HUES48 (cell line): ENCODE measurements around the gene ARMC9.

Experiments
- H3K27ac ChIP-seq: one replicate; pipeline ENCODE4 v1.7.0; 2013; ENCODE audit warnings: low read depth, low read length, inconsistent platforms
- H3K27me3 ChIP-seq: 2 replicates; pipeline ENCODE4 v1.6.1; 2013; ENCODE audit warnings: mild to moderate bottlenecking, low read length; ENCODE audit not compliant: control insufficient read depth, insufficient read depth
- H3K36me3 ChIP-seq: 2 replicates; pipeline ENCODE4 v1.6.1; 2013; ENCODE audit warnings: low read length; ENCODE audit not compliant: control insufficient read depth, insufficient read depth
- H3K4me1 ChIP-seq: 2 replicates; pipeline ENCODE4 v1.6.1; 2013; ENCODE audit warnings: mild to moderate bottlenecking, low read length; ENCODE audit not compliant: control insufficient read depth, insufficient read depth
- H3K4me3 ChIP-seq: 2 replicates; pipeline ENCODE4 v1.5.1; 2013; ENCODE audit warnings: mild to moderate bottlenecking, low read depth, low read length
- H3K9ac ChIP-seq: 2 replicates; pipeline ENCODE4 v1.6.1; 2013; ENCODE audit warnings: mild to moderate bottlenecking, low read depth, low read length, moderate library complexity
- H3K9me3 ChIP-seq: 2 replicates; pipeline ENCODE4 v1.6.1; 2013; ENCODE audit warnings: low read length; ENCODE audit not compliant: control insufficient read depth, insufficient read depth

ARMC9 gene

GRCh38 chr2:231227310-231228162, 29.1 kb downstream of the ARMC9 start:
- Histone ChIP-seq H3K9me3 (no peaks in the 10 kb centered on the region), H3K9ac (no peak overlapping the region), H3K4me1 (peaks cover 16% of the 10 kb centered on the region; the same call in 1 of the 2 replicates), H3K27me3 (no peaks in the 10 kb centered on the region), H3K4me3 (no peak overlapping the region), H3K36me3 (peaks cover 21% of the 10 kb centered on the region), H3K27ac (peak overlapping the region; percentile 34)

DNA sequence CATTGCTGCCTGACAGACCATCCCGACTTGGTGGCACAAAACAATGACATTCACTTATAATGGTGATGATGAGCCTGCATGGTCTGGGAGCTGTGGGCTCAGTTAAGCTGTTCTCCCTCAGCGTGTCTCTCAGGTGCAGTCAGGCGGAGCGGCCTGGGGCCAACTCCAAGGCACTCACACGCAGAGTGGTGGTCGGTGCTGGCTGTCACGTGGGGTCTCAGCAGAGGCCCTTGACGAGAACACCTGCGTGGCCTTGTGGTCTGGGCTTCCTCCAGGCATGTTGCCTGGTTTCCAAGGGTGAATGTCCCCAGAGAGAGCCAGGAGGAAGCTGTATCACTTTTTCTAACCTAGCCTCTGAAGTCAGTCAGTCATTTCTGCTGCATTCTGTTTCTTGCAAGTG, 29.8 kb downstream of the ARMC9 start:
- H3K27ac ChIP-seq, result peak overlapping the region; percentile 34
- no peaks in the 10 kb centered on the region for H3K27me3 ChIP-seq
- peaks cover 14% of the 10 kb centered on the region for H3K36me3 ChIP-seq
- H3K4me3 ChIP-seq, result no peak overlapping the region
- no peaks in the 10 kb centered on the region for H3K9me3 ChIP-seq
- no peak overlapping the region for H3K9ac ChIP-seq
- H3K4me1 ChIP-seq, result peaks cover 16% of the 10 kb centered on the region; the same call in 1 of the 2 replicates

DNA sequence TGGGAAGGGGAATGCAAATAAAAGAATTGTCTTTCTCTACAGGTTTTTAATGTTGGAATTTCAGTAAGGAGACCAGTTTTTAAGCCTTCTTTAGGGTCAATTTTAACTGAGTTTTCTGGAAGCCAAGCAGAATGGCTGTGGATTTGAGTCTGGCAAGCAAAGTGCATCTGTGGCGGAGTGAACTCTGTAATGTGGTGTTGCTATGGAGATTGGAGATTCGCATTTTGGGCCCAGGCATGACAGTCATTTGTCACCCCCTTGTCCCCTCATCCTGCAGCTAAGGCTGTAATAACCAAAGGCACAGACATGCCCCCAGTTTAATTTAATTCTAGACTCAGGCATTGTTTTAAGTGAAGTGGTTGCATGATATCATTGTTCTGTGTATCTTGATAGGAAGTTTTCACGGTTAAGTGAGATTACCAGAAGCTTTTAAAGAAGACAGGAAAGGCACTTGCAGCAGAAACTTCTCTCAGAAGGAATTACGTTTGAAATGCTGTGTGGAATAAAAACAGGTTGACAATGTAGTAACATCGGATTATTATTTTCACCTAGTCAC, 30.6 kb downstream of the ARMC9 start:
- Histone ChIP-seq H3K9me3 (no peaks in the 10 kb centered on the region), H3K27ac (peak overlapping the region; percentile 34), H3K27me3 (no peaks in the 10 kb centered on the region), H3K4me3 (no peak overlapping the region), H3K36me3 (peaks cover 9% of the 10 kb centered on the region), H3K4me1 (peaks cover 16% of the 10 kb centered on the region; the same call in 1 of the 2 replicates), H3K9ac (no peak overlapping the region)

- peaks cover 29% of the 10 kb centered on the region for H3K36me3 ChIP-seq
- H3K9me3 ChIP-seq, result no peaks in the 10 kb centered on the region
- no peak overlapping the region for H3K27ac ChIP-seq
- no peaks in the 10 kb centered on the region for H3K27me3 ChIP-seq
- no peak overlapping the region for H3K4me3 ChIP-seq
- no peaks in the 10 kb centered on the region for H3K4me1 ChIP-seq
- H3K9ac ChIP-seq, result no peak overlapping the region
These were observed 36.8 kb downstream of the ARMC9 start for GRCh38 chr2:231235217-231235616.

DNA sequence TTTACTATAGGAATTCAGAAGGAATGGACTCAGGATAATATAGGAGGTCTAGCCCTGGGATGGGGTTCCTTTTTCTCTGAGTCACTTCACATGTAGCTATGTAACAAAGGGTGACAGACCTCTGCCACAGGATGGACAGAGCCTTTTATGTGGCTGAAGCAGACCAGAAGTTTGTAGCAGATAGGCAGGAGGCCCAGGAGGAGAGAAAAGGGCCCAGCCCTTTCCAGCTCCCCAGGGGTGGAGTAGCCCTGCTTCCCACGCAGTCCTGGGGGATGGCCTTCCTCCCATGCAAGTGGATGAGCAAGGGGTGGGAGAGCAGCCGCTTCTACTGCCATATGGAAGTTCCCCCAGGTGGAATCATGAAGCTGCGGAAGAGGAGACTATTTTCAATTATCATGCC, 40.3 kb downstream of the ARMC9 start:
- Histone ChIP-seq H3K9me3 (no peaks in the 10 kb centered on the region), H3K27ac (no peak overlapping the region), H3K4me1 (no peaks in the 10 kb centered on the region), H3K27me3 (no peaks in the 10 kb centered on the region), H3K4me3 (no peak overlapping the region), H3K36me3 (peaks cover 42% of the 10 kb centered on the region), H3K9ac (no peak overlapping the region)

DNA sequence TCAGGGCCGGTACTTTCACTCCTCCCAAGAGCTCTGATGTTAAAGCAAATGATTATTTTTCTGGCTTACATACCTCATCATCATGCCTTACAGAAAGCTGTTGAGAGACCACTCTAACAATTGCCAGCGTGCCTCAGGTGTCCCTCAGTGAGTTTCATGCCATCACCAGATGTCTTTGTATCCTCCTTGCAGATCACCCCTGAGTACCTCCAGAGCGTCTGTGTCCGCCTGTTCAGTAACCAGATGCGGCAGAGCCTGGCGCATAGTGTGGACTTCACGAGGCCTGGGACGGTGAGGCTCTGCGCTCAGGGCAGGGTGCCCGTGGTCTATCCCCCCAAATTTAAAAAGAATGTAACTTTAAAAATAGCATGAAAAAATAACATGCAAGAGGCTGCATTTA, 41.3 kb downstream of the ARMC9 start:
- Histone ChIP-seq H3K4me3 (no peak overlapping the region), H3K36me3 (peaks cover 42% of the 10 kb centered on the region), H3K27me3 (no peaks in the 10 kb centered on the region), H3K27ac (no peak overlapping the region), H3K9me3 (no peaks in the 10 kb centered on the region), H3K9ac (no peak overlapping the region), H3K4me1 (no peaks in the 10 kb centered on the region)

DNA sequence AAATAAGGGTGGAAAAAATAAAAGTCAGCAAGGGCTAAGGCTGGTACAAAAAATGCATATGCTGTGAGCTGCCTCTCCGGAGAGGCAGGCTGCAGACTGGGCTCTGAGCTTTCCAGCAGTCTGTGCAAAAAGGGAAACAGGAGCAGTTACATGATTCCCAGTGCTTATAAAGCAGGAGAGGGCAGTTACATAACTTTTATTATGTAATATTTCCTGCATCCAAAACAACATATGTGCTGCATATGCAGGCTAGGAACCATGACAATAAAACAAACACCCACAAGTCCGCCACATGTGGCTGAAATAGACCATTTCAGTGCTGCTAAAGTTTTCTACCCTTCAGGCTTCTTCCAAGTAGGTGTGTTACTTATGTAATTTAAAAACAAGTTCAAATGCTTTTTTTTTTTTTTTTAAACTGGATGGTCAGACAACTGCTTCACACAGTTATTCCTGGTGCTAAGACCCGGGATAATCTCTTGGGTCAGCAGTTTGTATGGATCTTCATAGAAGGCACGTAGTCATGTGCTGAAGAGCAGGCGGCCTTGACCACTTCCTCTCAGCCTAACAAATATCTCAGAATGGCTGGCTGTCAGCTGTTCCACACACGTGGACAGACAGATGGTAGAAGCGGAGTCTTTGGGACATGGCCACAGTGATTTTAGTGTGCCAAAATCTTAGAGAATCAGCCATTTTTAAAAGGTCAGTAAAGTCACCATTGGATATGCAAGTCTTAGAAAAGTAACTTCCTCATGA, 43.5 kb downstream of the ARMC9 start:
- Histone ChIP-seq H3K9ac (no peak overlapping the region), H3K4me3 (no peak overlapping the region), H3K4me1 (no peaks in the 10 kb centered on the region), H3K27ac (no peak overlapping the region), H3K27me3 (no peaks in the 10 kb centered on the region), H3K36me3 (peaks cover 35% of the 10 kb centered on the region), H3K9me3 (no peaks in the 10 kb centered on the region)

DNA sequence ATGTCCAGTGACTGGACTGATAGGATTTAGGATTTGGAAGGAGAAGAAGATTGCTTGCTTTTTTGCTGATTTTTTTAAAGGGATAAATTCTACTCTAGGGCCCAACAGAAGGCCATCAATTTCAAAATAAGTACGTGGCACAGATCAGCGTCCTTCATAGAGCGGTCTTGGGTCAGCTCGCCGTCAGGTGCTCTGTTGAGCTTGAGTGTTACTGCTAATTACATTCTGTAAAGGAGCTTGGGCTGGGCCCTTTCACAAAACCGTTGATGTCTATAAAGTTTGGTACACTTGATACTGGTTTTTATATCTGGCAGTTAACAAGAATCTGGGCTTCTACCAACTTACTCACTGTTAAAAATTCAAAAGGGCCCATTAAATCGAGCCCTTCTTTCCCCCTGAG, 45.4 kb downstream of the ARMC9 start:
- no peaks in the 10 kb centered on the region for H3K9me3 ChIP-seq
- no peaks in the 10 kb centered on the region for H3K4me1 ChIP-seq
- H3K27ac ChIP-seq, result no peak overlapping the region
- H3K9ac ChIP-seq, result no peak overlapping the region
- H3K27me3 ChIP-seq, result no peaks in the 10 kb centered on the region
- peaks cover 26% of the 10 kb centered on the region for H3K36me3 ChIP-seq
- H3K4me3 ChIP-seq, result no peak overlapping the region

DNA sequence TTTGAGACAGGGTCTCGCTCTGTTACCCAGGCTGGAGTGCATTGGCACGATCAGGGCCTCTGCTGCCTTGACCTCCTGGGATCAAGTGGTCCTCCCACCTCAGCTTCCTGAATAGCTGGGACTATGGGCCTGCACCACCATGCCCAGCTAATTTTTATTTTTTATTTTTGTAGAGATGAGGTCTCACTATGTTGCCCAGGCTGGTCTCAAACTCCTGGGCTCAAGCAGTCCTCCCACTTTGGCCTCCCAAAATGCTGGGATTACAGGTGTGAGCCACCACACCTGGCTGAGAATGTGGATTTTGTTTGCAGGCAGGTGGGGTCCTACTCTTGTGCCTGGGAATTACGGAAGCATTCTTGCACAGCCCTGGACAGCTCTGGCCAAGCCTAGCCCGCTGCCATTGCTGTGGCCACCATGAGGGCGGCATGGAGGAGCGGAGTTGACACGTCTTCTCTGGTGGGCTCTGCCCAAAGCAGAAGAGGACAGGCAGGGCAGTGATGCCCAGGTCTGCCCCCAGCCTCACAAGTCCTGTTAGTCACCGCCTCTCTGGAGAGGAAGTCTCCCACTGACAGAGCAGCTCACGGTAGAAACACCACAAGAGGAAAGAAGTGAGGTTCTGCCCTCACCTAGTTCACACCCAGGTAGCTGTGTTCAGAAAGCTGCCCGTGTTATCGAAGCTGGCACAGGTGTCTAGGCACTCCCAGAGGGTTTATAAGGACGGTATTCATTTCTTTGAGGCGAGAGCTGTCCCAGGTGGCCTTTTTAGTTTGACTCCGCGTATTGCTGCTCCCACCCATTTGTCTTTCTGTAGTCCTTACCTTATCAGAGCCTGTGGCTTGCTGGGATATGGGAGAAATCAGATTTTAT, 46.2 kb downstream of the ARMC9 start:
- no peaks in the 10 kb centered on the region for H3K27me3 ChIP-seq
- H3K4me1 ChIP-seq, result no peaks in the 10 kb centered on the region
- H3K9me3 ChIP-seq, result no peaks in the 10 kb centered on the region
- H3K36me3 ChIP-seq, result peaks cover 19% of the 10 kb centered on the region
- H3K9ac ChIP-seq, result no peak overlapping the region
- no peak overlapping the region for H3K27ac ChIP-seq
- H3K4me3 ChIP-seq, result no peak overlapping the region

- no peak overlapping the region for H3K9ac ChIP-seq
- no peaks in the 10 kb centered on the region for H3K9me3 ChIP-seq
- no peaks in the 10 kb centered on the region for H3K4me1 ChIP-seq
- H3K4me3 ChIP-seq, result no peak overlapping the region
- peaks cover 10% of the 10 kb centered on the region for H3K36me3 ChIP-seq
- no peak overlapping the region for H3K27ac ChIP-seq
- no peaks in the 10 kb centered on the region for H3K27me3 ChIP-seq
These were observed 47.0 kb downstream of the ARMC9 start for GRCh38 chr2:231245249-231246094.
